Superior temporal gyrus (tissue), 1 donor: ENCODE measurements around the gene VPS52.
A peak's percentile ranks its signal among the peaks of the same experiment; 100 is the strongest.
"Not testable (repeated sequence)": the region's sequence is repeated elsewhere in the genome, so short reads cannot be mapped to it uniquely, and the experiment has no call there.

ENCODE experiments used
- DNase-seq: peaks from one replicate; pipeline ENCODE4 v3.0.0-alpha.2; 2016; ENCODE audit errors: extremely low spot score

Gene VPS52

DNA sequence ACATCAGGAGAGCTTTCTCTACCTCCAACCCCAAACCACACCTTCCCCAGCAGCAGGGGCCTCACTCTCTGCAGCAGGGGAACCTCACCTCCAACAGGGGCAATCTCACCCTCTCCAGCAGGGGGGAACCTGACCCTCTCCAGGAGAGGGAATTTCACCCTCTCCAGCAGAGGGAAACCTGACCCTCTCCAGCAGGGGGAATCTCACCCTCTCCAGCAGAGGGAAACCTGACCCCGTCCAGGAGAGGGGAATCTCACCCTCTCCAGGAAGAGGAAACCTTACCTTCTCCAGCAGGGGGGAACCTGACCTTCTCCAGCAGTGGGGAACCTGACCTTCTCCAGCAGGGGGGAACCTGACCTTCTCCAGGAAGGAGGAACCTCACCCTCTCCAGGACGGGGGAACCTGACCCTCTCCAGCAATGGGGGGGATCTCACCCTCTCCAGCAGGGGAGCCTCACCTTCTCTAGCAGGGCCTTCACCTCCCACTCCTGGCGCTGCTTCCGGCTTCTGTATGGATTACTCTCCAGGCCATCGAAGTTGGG lies 8.4 kb upstream of the VPS52 start:
- no peak for DNase-seq

DNA sequence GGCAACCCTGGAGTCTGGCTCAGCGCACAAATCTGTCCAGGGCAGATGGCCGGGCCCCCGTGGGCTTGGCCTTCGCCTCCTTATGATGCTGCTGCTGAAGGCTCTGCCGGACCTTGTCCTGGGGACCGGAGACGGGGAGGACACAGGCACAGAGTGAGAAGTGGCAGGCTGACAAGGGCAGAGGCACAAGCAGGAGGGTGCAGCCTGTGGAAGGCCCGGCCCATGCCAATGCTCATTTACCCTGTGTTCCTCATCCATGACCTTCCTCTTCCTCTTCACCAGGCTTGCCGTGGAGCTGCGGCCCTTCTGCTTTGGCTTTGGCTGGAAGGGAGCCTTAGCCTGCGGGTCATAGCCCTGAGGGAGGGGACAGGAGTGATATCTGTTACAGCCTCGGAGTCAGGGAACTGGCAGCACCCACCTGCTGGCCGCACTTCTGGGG lies 7.6 kb upstream of the VPS52 start:
- no peak for DNase-seq

DNA sequence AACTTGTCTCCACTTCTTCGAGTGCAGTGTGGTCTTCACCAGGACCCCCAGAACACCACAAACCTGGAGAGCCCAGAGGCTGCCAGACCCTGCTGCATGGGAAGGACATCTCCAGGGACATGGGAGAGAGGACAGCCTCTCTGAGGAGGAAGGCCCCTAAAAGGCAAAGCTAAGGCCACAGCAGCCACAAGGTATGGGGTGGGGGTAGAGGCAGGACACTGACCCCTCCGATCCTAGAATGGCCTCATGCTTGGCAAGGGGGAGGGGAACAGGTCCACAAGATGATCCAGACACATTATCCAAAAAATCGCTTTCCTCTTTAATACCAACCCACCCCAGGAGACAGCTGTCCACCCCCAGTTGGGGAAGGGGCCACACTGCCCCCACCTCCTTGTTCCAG lies 7.1 kb upstream of the VPS52 start:
- no peak for DNase-seq

DNA sequence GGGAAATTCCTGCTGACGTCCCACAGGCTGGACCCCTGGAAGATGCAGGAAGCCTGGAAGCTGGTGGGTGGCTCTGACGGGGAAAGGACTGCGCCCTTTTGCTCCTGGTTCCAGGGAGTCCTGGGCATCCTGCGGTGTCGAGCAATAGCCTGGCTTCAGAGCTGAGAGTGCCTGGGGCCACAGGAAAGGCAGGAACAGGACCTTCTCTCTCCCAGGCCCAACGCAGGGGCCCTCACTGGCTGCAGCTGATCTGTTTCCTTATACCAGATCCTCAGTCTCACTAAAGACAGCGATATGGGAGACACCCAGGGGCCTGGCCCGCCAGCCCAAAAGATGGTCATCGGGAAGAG lies 6.7 kb upstream of the VPS52 start:
- no peak for DNase-seq

DNA sequence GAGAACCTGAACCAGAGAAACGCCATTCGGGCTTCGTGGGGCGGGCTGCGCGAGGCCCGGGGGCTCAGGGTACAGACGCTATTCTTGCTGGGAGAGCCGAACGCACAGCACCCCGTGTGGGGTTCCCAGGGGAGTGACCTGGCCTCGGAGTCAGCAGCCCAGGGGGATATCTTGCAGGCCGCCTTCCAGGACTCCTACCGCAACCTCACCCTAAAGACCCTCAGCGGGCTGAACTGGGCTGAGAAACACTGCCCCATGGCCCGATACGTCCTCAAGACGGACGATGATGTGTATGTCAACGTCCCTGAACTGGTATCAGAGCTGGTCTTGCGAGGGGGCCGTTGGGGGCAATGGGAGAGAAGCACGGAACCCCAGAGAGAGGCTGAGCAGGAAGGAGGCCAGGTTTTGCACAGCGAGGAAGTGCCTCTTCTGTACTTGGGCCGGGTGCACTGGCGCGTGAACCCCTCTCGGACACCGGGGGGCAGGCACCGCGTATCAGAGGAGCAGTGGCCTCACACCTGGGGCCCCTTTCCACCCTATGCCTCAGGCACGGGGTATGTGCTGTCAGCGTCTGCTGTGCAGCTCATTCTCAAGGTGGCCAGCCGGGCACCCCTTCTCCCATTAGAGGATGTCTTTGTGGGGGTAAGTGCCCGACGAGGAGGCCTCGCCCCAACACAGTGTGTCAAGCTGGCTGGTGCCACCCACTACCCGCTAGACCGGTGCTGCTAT lies 6.2 kb upstream of the VPS52 start:
- no peak for DNase-seq

DNA sequence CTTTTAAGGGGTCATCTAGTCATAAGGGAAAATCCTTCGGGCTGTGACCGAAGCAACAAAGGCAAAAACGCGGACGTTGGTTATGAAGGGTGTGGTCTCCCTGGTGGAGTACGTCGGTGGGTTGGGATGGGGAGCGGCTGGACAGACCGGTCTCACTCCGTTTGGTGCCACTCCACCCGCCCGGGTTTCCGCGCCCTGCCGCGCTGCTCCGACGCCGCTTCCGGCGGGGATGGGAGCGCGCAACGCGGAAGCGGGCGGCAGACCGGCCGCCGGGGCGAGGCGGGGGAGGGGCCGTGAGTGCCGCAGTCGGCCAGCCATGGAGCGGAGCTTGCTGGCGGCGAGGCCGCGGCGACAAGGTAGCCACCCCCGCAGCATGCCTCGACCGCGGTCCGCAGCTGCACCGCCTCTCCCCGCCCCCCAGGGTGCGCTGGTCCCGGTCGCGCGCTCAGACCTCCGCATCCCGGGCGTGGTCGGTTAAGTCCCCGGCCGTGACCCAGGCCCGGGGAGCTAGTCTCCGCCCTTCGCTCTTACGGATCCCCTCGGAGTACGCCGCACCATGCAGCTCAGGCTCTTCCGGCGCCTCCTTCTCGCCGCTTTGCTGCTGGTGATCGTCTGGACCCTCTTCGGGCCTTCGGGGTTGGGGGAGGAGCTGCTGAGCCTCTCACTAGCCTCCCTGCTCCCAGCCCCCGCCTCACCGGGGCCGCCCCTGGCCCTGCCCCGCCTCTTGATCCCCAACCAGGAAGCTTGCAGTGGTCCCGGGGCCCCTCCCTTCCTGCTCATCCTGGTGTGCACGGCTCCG lies 5.4 kb upstream of the VPS52 start, which contains the start of gene B3GALT4:
B3GALT4 (plus strand) TSS at position 260 of the 799 bp plus-strand sequence; CDS start at position 557, 297 bp downstream.
- peak; percentile 29 for DNase-seq

DNA sequence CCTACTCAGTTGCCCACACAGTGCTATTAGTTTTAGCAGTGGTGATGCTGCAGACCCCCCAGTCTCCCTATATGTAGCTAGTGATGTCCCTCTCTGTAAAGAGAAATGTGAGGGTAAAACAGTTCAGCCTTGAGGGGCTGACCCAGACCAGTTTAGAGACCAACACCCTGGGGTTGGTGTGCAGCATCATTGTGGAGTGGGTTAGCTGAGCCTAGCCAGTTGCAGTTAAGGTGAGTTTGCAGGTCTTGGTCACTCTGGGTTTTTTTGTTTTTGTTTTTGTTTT lies 4.8 kb upstream of the VPS52 start:
- DNase-seq, result no peak

DNA sequence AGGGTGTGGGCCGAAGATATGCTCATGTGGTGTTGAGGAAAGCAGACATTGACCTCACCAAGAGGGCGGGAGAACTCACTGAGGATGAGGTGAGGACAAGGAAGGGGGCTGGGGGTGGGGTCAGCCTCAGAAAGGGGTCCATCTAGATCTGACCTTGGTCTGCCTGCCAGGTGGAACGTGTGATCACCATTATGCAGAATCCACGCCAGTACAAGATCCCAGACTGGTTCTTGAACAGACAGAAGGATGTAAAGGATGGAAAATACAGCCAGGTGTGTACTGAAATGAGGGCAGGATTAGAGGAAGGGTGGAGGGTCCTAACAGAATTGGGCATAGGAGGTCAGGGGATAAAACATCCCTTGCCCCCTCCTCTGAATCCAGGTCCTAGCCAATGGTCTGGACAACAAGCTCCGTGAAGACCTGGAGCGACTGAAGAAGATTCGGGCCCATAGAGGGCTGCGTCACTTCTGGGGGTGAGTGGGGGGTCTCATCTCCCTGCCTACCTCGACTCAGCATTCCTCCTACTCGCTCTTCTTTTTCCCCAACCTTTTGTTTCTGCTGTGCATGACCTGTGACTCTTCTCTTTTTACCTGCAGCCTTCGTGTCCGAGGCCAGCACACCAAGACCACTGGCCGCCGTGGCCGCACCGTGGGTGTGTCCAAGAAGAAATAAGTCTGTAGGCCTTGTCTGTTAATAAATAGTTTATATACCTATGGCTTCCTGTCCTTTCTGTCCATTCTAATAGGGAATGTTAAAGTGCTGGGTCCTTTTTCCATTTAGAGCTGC lies 4.3 kb upstream of the VPS52 start:
- DNase-seq, result not testable (repeated sequence)

DNA sequence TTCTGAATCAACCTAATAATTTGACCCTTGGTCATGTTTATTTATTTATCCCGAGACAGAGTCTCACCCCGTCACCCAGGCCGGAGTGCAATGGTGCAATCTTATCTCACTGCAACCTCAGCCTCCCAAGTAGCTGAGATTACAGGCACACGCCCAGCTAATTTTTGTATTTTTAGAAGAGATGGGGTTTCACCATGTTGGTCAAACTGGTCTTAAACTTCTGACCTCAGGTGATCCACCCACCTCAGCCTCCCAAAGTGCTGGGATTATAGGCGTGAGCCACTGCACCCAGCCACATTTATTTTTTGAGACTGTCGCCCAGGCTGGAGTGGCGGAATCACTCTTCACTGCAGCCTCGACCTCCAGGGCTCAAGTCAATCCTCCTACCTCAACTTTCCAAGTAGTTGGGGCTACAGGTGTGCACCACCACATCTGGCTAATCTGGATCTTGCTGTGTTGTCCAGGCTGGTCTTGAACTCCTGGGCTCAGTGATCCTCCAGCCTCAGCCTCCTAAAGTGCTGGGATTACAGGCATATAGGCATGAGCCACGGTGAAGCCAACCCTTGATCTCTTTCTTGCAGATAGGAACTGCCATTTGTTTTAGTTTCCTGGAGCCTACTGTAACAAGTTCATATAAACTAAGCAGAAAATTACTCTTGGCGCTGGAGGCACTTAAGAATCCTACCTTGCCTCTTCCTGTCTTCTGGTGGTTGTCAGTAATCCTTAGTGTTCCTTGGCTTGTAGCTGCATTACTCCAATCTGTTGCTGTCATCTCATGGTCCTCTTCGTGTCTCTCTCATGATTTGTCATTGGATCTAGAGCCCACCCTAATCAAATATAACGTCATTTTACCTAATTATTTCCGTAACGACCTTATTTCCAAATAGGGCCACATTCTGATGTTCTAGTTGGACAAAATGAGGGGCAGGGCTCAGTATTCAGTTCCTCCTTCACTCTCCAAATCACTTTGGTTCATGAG lies 2.5 kb upstream of the VPS52 start:
- no peak for DNase-seq

DNA sequence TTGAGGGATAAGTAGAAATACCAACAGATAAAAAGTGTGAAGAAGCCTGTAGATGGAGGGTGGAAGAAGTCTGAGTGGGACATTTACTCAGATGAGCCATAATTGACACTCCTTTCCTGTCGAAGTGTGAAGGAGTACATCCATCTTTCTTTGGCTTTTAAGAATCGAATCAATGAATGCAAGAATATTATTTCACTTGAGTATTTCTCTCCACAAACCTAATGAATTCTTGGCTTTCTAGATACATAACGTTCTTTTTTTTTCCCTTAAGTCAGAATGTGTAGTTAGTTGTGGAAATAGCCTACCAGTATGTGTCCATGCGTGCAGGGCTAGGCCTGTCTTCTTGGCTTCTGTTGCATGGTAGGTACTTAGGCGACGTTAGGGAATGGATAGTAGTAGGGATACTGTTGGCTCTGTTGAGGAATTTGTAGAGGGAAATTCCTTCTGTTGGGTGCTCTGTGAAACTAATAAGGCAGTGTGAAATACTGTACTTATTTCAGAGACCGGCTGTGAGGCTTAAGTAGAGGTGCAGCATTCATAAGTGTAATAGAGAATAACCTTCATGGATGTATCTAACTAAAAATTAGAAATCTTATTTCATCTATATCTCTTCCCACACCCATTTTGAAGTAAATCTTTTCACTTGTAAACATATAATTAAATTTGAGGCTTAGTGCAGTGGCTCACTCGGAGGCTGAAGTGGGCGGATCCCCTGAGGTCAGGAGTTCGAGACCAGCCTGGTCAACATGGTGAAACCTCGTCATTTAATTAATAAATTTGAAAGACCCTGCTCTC lies 1.6 kb upstream of the VPS52 start:
- no peak for DNase-seq

DNA sequence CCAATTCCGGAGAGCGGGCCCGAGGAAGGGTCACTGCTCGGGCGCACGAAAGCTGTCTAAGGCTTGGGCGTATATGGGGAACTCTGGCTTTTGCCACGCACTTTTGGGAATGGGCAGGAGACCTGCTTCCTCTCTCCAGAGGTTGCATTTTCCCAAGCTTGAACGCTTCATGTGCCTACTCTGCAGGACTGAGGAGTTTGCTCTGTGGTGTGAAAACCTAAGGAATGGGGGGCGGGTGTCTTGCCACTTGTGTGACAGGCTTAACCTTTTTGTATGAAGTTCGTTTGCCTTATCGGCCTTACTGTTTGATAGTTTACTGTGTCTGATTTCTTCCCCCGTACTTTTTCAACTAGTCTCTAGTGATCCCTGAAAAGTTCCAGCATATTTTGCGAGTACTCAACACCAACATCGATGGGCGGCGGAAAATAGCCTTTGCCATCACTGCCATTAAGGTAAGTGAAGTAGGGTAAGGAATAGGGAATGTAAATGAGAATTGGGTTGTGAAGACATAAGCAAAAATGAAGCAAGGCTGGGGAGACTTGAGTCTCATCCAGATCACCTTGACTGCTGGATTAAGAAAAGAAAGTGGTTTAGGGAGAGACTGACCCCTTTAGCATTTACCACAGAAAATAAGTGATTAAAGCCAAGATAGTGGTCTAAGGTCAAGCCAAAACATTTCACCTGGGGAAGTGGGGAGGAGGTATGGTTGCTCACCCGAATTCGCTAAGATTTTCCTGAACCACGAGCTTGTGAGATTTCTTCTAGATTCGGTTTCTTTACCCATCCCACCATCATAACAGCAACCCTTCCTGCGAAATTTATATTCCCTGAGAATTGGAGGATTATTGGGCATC lies 826 bp upstream of the VPS52 start:
- DNase-seq, result no peak

DNA sequence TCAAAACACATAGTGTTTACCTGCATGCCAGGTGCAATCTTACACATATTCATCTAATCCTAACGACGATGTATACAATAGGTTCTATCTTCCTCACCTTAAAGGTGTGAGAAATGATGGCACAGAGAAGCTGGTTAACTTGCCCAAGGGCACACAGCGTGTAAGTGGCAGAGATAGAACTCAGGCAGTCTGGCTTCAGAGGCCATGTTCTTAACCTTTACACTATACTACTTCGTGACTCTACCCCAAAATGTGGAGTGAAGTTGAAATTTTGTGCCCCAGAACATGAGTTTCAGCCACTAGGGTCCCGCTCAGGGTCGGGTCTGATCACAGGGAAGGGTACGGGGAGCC lies 584 bp downstream of the VPS52 start:
- DNase-seq, result no peak

DNA sequence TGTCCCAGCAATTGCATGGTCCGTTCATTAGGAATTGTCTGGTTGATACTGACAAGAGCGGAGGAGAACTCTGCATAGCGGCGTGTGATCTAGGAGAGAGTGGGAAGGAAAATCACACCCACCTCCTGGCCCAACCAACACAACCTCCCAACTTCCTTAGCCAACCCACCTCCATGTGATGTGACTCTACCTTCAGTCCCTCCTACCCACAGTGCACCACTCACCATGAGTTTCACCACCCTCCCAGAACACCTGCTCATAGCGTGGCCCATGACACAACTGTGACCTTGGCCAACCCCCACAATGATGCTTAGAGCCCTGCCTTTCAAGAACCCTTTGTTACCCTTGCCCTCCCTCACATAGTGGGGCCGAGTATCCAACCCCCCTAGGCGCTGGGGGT lies 7.7 kb downstream of the VPS52 start:
- no peak for DNase-seq

DNA sequence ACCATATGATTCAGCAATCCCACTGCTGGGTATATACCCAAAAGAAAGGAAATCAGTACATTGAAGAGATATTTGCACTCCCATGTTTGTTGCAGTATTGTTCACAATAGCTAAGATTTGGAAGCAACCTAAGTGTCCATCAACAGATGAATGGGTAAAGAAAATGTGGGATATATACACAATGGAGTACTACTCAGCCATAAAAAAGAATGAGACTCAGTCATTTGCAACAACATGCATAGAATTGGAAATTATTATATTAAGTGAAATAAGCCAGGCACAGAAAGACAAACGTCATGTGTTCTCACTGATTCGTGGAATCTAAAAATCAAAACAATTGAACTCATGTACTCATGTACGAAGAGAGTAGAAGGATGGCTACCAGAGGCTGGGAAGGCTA lies 9.2 kb downstream of the VPS52 start:
- DNase-seq, result not testable (repeated sequence)

DNA sequence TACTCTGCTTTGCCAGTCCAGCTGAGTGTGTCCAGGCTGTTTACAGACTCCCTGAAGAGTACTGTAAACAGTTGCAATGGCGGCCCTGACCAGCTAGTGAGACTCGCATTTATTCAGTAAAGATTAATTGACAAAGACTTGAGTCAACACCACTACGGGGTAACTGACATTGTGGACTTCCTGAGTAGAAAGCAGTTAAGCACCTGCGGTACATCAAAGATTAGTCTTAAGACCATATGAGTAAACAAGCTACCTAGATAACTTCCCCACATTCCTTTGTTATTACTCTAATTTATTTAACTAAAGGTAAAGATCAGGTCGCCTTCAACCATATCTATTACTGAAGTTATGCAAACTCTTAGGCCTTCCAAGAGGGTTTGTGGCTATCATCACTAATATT lies 12.6 kb downstream of the VPS52 start:
- no peak for DNase-seq

DNA sequence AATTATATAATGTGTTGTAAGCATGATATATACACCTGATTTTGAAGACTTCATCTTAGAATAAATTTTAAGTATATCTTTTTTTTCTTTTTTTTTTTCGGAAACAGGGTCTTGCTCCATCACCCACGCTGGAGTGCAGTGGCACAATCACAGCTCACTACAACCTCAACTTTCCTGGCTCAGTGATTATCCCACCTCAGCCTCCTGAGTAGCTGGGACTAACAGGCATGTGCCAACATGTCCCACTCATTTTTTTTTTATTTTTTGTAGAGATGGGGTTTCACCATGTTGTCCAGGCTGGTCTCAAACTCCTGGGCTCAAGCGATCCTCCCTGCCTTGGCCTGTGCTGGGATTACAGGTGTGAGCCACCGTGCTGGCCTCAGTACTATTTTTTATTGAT lies 17.1 kb downstream of the VPS52 start:
- no peak for DNase-seq

DNA sequence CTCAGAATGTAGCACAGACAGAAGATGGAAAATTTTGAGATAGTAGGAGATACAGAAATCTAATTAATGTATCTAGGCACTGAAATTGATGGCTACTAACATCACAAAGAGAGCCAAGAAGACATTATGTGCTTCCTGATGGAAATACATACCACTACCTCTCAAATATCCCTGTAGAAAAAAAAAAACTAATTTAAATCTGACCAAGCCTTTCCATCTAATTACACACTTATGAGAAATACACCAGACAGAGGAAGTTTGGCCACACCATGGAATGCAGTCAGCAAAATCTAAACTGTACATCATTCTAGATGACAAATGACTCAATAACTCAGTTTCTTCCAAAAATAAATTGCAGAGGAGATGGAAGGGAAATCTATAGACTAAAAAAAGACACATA lies 18.9 kb downstream of the VPS52 start:
- DNase-seq, result no peak

DNA sequence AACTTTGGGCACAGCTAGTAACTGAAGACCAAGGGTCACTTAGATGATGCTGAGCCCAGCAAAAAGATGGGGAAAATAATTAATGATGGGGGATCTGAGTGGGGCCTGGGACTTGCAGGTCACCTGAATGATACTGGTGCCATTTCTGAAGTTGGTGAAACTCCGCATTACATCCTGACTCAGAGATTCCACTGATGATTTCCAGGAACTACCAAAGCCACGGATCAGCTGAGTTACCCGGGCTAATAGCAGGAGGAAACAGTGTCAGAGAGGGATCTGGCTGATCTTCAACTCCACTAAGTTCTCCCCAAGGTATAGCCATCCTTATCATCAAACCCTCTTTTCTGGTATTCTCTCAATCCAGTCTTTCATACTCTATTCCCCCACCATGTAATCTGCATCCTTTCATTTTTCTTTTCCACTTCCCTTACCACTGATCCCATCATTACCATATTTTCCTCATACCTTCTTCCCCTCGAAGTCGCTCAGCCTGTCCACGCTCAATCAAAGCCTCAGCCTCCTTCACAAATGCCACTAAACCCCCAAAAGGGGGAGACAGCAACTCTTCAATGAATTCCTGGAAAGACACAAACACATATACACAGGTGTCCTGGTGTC lies 20.2 kb downstream of the VPS52 start:
- no peak for DNase-seq

DNA sequence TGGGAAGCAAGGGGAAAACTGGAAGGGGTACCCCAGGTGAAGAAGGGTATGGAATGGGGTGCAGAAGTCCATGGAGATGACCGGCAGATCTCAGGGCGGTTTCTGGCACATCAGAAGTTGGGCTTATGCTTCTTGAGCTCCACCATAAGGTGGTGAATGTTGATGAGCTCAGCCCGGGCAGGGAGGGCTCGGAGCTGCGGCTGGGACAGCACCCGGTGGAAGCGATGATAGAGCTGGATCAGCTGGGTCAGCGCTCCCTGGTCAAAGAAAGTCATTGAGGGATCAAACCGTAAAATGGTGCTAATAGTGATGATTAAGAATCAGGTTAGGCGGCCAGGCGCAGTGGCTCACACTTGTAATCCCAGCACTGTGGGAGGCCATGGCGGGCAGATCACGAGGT lies 20.9 kb downstream of the VPS52 start:
- no peak for DNase-seq
